CD14-positive monocyte (primary cell): ENCODE measurements around the gene TAPT1. TPM values are rescaled to one million over a fixed set of nuclear protein-coding genes. Genes with fewer than 3 reads are reported as not detected.

ENCODE experiments used
- DNase-seq, 3 donors: peaks; one replicate each; pipeline ENCODE4 v3.0.0-alpha.2; 2011 to 2022
- H2AFZ ChIP-seq: 2 replicates; pipeline ENCODE4 v1.6.0; 2012; ENCODE audit warnings: mild to moderate bottlenecking, low read depth, low read length, inconsistent platforms; ENCODE audit not compliant: insufficient read depth, poor library complexity, severe bottlenecking
- H3K27ac ChIP-seq, 2 donors: 1 replicate in 1 of 2; 2 replicates in 1 of 2; pipeline ENCODE4 v1.5.1; 2012 to 2013; ENCODE audit warnings: low read length in 2 of 2, control low read depth in 1 of 2, inconsistent platforms in 1 of 2, low read depth in 1 of 2, mild to moderate bottlenecking in 1 of 2
- H3K27me3 ChIP-seq, 2 donors: one replicate each; pipeline versions ENCODE4 v1.6.0 to v1.6.1; 2011 to 2013; ENCODE audit warnings: low read length in 2 of 2; ENCODE audit not compliant: control insufficient read depth in 2 of 2, insufficient read depth in 2 of 2
- H3K36me3 ChIP-seq, 2 donors: replicated peaks in 1 of 2; 1 replicate in 1 of 2; 2 replicates in 1 of 2; pipeline versions ENCODE4 v1.5.1 to v1.6.1; 2012 to 2013; ENCODE audit warnings: low read length in 2 of 2, control low read depth in 1 of 2, inconsistent platforms in 1 of 2, mild to moderate bottlenecking in 1 of 2; ENCODE audit not compliant: insufficient read depth in 2 of 2, control insufficient read depth in 1 of 2
- H3K4me1 ChIP-seq, 2 donors: 1 replicate in 1 of 2; 2 replicates in 1 of 2; pipeline versions ENCODE4 v1.5.1 to v1.6.1; 2012 to 2013; ENCODE audit warnings: low read length in 2 of 2, control low read depth in 1 of 2, inconsistent platforms in 1 of 2, mild to moderate bottlenecking in 1 of 2, moderate library complexity in 1 of 2; ENCODE audit not compliant: insufficient read depth in 2 of 2, control insufficient read depth in 1 of 2
- H3K4me2 ChIP-seq: replicated peaks from 2 replicates; pipeline ENCODE3; 2012; ENCODE audit warnings: low read length, moderate library complexity, mild to moderate bottlenecking; ENCODE audit not compliant: poor library complexity, severe bottlenecking; ENCODE audit errors: extremely low read depth
- H3K4me3 ChIP-seq, 3 experiments: fragments of 200-600 bp in 1 of 3; sonication (generic) in 1 of 3; replicated peaks in 1 of 3; 1 replicate in 2 of 3; 2 replicates in 1 of 3; pipeline ENCODE4 v1.5.1; 2011 to 2013; ENCODE audit warnings: low read length in 3 of 3, mild to moderate bottlenecking in 3 of 3, control low read depth in 2 of 3, low read depth in 2 of 3, inconsistent platforms in 1 of 3, moderate library complexity in 1 of 3
- H3K79me2 ChIP-seq: 2 replicates; pipeline ENCODE4 v1.6.0; 2012; ENCODE audit warnings: mild to moderate bottlenecking, control low read depth, inconsistent platforms, low read length, moderate library complexity; ENCODE audit not compliant: insufficient read depth
- H3K9ac ChIP-seq: 2 replicates; pipeline ENCODE4 v1.6.0; 2017; ENCODE audit warnings: low read length, mild to moderate bottlenecking; ENCODE audit not compliant: insufficient read depth, poor library complexity, severe bottlenecking
- H3K9me3 ChIP-seq, 2 donors: replicated peaks in 1 of 2; 1 replicate in 1 of 2; 2 replicates in 1 of 2; pipeline versions ENCODE4 v1.5.1 to v1.6.1; 2012 to 2013; ENCODE audit warnings: low read length in 2 of 2, control low read depth in 1 of 2; ENCODE audit not compliant: control insufficient read depth in 1 of 2, insufficient read depth in 1 of 2
- H4K20me1 ChIP-seq: 2 replicates; pipeline ENCODE4 v1.6.0; 2012; ENCODE audit warnings: mild to moderate bottlenecking, low read length, control low read depth, moderate library complexity; ENCODE audit not compliant: insufficient read depth
- H3K27ac Mint-ChIP-seq, 7 donors: one replicate each; pipeline ENCODE4 v1.8.0; 2020; ENCODE audit warnings: mild to moderate bottlenecking in 7 of 7, mixed read lengths in 7 of 7, moderate library complexity in 6 of 7, inconsistent platforms in 2 of 7
- H3K27me3 Mint-ChIP-seq, 3 donors: one replicate each; pipeline ENCODE4 v1.8.0; 2021 to 2022; ENCODE audit warnings: low read depth in 3 of 3, mild to moderate bottlenecking in 3 of 3, mixed read lengths in 3 of 3, moderate library complexity in 3 of 3, inconsistent platforms in 1 of 3
- H3K36me3 Mint-ChIP-seq, 2 donors: one replicate each; pipeline ENCODE4 v1.8.0; 2020; ENCODE audit warnings: mixed read lengths in 2 of 2, inconsistent platforms in 1 of 2, mild to moderate bottlenecking in 1 of 2
- H3K4me1 Mint-ChIP-seq: one replicate; pipeline ENCODE4 v1.8.0; 2020; ENCODE audit warnings: mild to moderate bottlenecking, mixed read lengths
- H3K4me3 Mint-ChIP-seq, 2 donors: one replicate each; pipeline ENCODE4 v1.8.0; 2020; ENCODE audit warnings: mild to moderate bottlenecking in 2 of 2, mixed read lengths in 2 of 2, moderate library complexity in 1 of 2
- H3K9me3 Mint-ChIP-seq, 7 donors: one replicate each; pipeline ENCODE4 v1.8.0; 2020 to 2022; ENCODE audit warnings: mixed read lengths in 7 of 7, mild to moderate bottlenecking in 6 of 7, moderate library complexity in 6 of 7, inconsistent platforms in 2 of 7
- WGBS: methylation state at CpG from one replicate; pipeline ENCODE4 v1.1.5; 2013; ENCODE audit warnings: missing lambda C conversion rate; ENCODE audit not compliant: insufficient coverage; 5-methylcytosine and 5-hydroxymethylcytosine counted together
- intact Hi-C, 2 donors: fragments of 100-400 bp; cut with micrococcal nuclease; formaldehyde crosslinking; loops; one replicate each; pipeline versions ENCODE4 v1.15.0 to v1.15.1; 2023
- polyA plus RNA-seq, 3 donors: library from polyadenylated mRNA; depleted of rRNA in 1 of 3; unstranded in 2 of 3; stranded (reverse) in 1 of 3; fragments of 300-500 nt in 2 of 3; fragments of >200 nt in 1 of 3; fragmentation: Illumina TruSeq in 2 of 3; gene quantifications; 1 replicate in 2 of 3; 2 replicates in 1 of 3; pipeline ENCODE4 v1.2.3, GENCODE V29; 2012 to 2021
- TF ChIP-seq, protein P1 (sequence below): fragments of 200-600 bp; IDR thresholded peaks from one replicate; pipeline ENCODE4 v1.8.0; 2022; ENCODE audit warnings: antibody characterized with exemption, mild to moderate bottlenecking

TAPT1 gene
- polyA plus RNA-seq, 3 donors, result 15.2 to 18.4 (median 16.0) TPM

DNA sequence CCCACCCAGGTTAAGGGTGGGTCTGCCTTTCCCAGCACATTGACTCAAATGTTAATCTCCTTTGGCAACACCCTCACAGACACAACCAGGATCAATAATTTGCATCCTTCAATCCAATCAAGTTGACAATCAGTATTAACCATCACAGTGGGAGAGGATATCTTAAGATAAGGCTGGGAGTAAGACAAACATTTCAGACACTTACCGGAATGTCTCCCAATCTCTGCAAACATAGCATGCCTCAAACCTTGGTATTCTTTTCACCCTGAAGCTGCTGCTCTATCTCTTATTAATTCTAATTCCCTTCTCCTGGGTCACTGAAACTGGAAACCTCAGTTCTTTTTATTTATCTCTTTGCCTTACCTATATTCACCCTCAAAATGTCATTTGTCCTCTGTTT, 19.0 kb upstream of the TAPT1 start:
- intact Hi-C loops, result no loop called here
- Mint-ChIP-seq H3K9me3 (no peaks in the 10 kb centered on the region), H3K27me3 (peaks cover 2 to 3% (median 3%) of the 10 kb centered on the region in 3 donors), H3K4me1 (peaks cover 2% of the 10 kb centered on the region), H3K36me3 (peaks cover 16 to 27% of the 10 kb centered on the region in 2 donors), H3K4me3 (no peak overlapping the region), H3K27ac (peak overlapping the region in 1 of 7 donors; percentile 70)
- no peak overlapping the region for H3K9ac ChIP-seq
- no peaks in the 10 kb centered on the region for H3K79me2 ChIP-seq
- no peak for DNase-seq
- 100% methylated on average over 1 of the region's 1 CpG for WGBS
- no peaks in the 10 kb centered on the region for H3K27me3 ChIP-seq
- H4K20me1 ChIP-seq, result no peaks in the 10 kb centered on the region
- H3K4me1 ChIP-seq, result no peaks in the 10 kb centered on the region
- no peak overlapping the region for H3K4me3 ChIP-seq
- no peak overlapping the region for H2AFZ ChIP-seq
- no peaks in the 10 kb centered on the region for H3K9me3 ChIP-seq
- no peak overlapping the region for H3K4me2 ChIP-seq
- TF ChIP-seq, protein P1, sequence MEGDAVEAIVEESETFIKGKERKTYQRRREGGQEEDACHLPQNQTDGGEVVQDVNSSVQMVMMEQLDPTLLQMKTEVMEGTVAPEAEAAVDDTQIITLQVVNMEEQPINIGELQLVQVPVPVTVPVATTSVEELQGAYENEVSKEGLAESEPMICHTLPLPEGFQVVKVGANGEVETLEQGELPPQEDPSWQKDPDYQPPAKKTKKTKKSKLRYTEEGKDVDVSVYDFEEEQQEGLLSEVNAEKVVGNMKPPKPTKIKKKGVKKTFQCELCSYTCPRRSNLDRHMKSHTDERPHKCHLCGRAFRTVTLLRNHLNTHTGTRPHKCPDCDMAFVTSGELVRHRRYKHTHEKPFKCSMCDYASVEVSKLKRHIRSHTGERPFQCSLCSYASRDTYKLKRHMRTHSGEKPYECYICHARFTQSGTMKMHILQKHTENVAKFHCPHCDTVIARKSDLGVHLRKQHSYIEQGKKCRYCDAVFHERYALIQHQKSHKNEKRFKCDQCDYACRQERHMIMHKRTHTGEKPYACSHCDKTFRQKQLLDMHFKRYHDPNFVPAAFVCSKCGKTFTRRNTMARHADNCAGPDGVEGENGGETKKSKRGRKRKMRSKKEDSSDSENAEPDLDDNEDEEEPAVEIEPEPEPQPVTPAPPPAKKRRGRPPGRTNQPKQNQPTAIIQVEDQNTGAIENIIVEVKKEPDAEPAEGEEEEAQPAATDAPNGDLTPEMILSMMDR, result no peak
- H3K27ac ChIP-seq, result no peak overlapping the region
- H3K36me3 ChIP-seq, result peaks cover 0 to 13% of the 10 kb centered on the region in 2 donors

GRCh38 chr4:16243285-16243684, 17.0 kb upstream of the TAPT1 start:
- peaks cover 0 to 13% of the 10 kb centered on the region in 2 donors for H3K36me3 ChIP-seq
- no peak overlapping the region for H3K4me3 Mint-ChIP-seq
- no peaks in the 10 kb centered on the region for H3K9me3 Mint-ChIP-seq
- 100% methylated on average over 3 of the region's 4 CpGs for WGBS
- H3K27ac ChIP-seq, result no peak overlapping the region
- peaks cover 2 to 3% (median 3%) of the 10 kb centered on the region in 3 donors for H3K27me3 Mint-ChIP-seq
- no peak overlapping the region for H2AFZ ChIP-seq
- DNase-seq, result no peak
- H3K9me3 ChIP-seq, result no peaks in the 10 kb centered on the region
- TF ChIP-seq, protein P1, result no peak
- no peak overlapping the region for H3K27ac Mint-ChIP-seq
- no peaks in the 10 kb centered on the region for H3K27me3 ChIP-seq
- no peak overlapping the region for H3K4me2 ChIP-seq
- intact Hi-C loops, result no loop called here
- H4K20me1 ChIP-seq, result no peaks in the 10 kb centered on the region
- H3K9ac ChIP-seq, result no peak overlapping the region
- H3K4me1 ChIP-seq, result peaks cover 5 to 7% of the 10 kb centered on the region in 2 donors
- H3K4me1 Mint-ChIP-seq, result peaks cover 9% of the 10 kb centered on the region
- H3K36me3 Mint-ChIP-seq, result peaks cover 12 to 21% of the 10 kb centered on the region in 2 donors
- H3K4me3 ChIP-seq, result no peak overlapping the region
- no peaks in the 10 kb centered on the region for H3K79me2 ChIP-seq
